HG03457 (cell line): Measurements from ENCODE around the gene HS3ST3B1.

Experiments
- ATAC-seq: cut with Tn5 transposase; IDR thresholded peaks from one replicate; pipeline ENCODE4 v1.9.1; 2021; ENCODE audit warnings: moderate number of reproducible peaks; ENCODE audit not compliant: unreplicated experiment

The HS3ST3B1 gene

GRCh38 chr17:14320098-14320497, 19.2 kb downstream of the HS3ST3B1 start:
- ATAC-seq = no peak

- ATAC-seq = no peak
Observed at GRCh38 chr17:14320734-14321475, 20.0 kb downstream of the HS3ST3B1 start.

GRCh38 chr17:14321476-14321949, 20.6 kb downstream of the HS3ST3B1 start:
- ATAC-seq = no peak

- no peak for ATAC-seq
Observed at GRCh38 chr17:14321980-14322776, 21.3 kb downstream of the HS3ST3B1 start.

- ATAC-seq = no peak
Observed at GRCh38 chr17:14323522-14323981, 22.7 kb downstream of the HS3ST3B1 start.

GRCh38 chr17:14325618-14326167, 24.8 kb downstream of the HS3ST3B1 start:
- no peak for ATAC-seq

GRCh38 chr17:14329900-14330491, 29.1 kb downstream of the HS3ST3B1 start:
- no peak for ATAC-seq

GRCh38 chr17:14330492-14330962, 29.6 kb downstream of the HS3ST3B1 start:
- ATAC-seq = no peak

GRCh38 chr17:14331225-14331981, 30.5 kb downstream of the HS3ST3B1 start:
- ATAC-seq = no peak

- no peak for ATAC-seq
Observed at GRCh38 chr17:14331982-14332298, 31.1 kb downstream of the HS3ST3B1 start.

- ATAC-seq = no peak
Observed at GRCh38 chr17:14332331-14332730, 31.4 kb downstream of the HS3ST3B1 start.

- no peak for ATAC-seq
Observed at GRCh38 chr17:14333506-14333905, 32.6 kb downstream of the HS3ST3B1 start.

GRCh38 chr17:14334276-14334840, 33.5 kb downstream of the HS3ST3B1 start:
- ATAC-seq = no peak

GRCh38 chr17:14334919-14335318, 34.0 kb downstream of the HS3ST3B1 start:
- no peak for ATAC-seq

GRCh38 chr17:14336418-14336817, 35.5 kb downstream of the HS3ST3B1 start:
- ATAC-seq = no peak

- peak; percentile 87 for ATAC-seq
Observed at GRCh38 chr17:14337596-14338079, 36.8 kb downstream of the HS3ST3B1 start.

GRCh38 chr17:14340857-14341754, 40.2 kb downstream of the HS3ST3B1 start:
- ATAC-seq = no peak

GRCh38 chr17:14341866-14342265, 41.0 kb downstream of the HS3ST3B1 start:
- ATAC-seq = no peak

GRCh38 chr17:14346801-14347200, 45.9 kb downstream of the HS3ST3B1 start:
- no peak for ATAC-seq
